GM19240 (cell line): ENCODE results near the gene PCDHA9.
"Not testable (repeated sequence)": the region's sequence is repeated elsewhere in the genome, so short reads cannot be mapped to it uniquely, and the experiment has no call there.

Experiments
- DNase-seq: peaks from one replicate; pipeline ENCODE4 v3.0.0; 2011; ENCODE audit warnings: low spot score; ENCODE audit not compliant: insufficient read length

PCDHA9 gene

DNA sequence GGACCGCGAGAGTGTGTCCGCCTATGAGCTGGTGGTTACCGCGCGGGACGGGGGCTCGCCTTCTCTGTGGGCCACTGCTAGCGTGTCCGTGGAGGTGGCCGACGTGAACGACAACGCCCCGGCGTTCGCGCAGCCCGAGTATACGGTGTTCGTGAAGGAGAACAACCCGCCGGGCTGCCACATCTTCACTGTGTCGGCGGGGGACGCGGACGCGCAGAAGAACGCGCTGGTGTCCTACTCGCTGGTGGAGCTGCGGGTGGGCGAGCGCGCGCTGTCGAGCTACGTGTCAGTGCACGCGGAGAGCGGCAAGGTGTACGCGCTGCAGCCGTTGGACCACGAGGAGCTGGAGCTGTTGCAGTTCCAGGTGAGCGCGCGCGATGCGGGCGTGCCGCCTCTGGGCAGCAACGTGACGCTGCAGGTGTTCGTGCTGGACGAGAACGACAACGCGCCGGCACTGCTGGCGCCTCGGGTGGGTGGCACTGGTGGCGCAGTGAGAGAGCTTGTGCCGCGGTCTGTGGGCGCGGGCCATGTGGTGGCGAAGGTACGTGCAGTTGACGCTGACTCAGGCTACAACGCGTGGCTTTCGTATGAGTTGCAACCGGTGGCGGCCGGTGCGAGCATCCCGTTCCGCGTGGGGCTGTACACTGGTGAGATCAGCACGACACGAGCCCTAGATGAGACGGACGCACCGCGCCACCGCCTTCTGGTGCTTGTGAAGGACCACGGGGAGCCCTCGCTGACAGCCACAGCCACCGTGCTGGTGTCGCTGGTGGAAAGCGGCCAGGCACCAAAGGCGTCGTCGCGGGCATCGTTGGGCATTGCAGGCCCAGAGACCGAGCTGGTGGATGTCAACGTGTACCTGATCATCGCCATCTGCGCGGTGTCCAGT lies 12.3 kb upstream of the PCDHA9 start:
- no peak for DNase-seq

DNA sequence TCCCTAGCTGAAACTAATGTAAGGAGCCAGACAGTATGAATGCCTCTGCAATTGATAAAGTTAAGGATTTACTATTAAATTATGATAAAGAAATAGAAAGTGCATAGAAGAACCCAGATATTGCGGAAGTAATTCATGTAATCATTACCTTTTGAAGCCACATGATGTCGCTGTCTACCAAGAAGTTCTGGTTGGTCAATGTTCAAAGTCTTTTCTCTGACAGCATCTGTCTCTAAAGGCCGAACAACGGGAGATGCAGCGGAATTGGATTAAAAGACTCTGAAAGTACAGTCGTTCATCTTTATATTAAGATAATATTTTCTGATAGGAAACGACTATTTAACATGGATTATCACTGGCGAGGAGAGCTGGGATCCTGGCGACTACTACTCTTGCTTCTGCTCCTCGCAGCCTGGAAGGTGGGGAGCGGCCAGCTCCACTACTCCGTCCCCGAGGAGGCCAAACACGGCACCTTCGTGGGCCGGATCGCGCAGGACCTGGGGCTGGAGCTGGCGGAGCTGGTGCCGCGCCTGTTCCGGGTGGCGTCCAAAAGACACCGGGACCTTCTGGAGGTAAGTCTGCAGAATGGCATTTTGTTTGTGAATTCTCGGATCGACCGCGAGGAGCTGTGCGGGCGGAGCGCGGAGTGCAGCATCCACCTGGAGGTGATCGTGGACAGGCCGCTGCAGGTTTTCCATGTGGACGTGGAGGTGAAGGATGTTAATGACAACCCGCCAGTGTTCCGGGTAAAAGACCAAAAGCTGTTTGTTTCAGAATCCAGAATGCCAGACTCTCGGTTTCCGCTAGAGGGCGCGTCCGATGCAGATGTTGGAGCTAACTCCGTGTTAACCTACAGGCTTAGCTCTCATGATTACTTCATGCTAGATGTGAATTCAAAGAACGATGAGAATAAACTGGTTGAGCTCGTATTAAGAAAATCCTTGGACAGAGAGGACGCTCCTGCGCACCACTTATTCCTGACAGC lies 6.9 kb upstream of the PCDHA9 start, which contains the start of gene PCDHA8:
Gene PCDHA8, plus strand, starts transcription at position 210 of the 985 bp plus-strand sequence. Its CDS starts 135 bp downstream, at position 345.
- no peak for DNase-seq

DNA sequence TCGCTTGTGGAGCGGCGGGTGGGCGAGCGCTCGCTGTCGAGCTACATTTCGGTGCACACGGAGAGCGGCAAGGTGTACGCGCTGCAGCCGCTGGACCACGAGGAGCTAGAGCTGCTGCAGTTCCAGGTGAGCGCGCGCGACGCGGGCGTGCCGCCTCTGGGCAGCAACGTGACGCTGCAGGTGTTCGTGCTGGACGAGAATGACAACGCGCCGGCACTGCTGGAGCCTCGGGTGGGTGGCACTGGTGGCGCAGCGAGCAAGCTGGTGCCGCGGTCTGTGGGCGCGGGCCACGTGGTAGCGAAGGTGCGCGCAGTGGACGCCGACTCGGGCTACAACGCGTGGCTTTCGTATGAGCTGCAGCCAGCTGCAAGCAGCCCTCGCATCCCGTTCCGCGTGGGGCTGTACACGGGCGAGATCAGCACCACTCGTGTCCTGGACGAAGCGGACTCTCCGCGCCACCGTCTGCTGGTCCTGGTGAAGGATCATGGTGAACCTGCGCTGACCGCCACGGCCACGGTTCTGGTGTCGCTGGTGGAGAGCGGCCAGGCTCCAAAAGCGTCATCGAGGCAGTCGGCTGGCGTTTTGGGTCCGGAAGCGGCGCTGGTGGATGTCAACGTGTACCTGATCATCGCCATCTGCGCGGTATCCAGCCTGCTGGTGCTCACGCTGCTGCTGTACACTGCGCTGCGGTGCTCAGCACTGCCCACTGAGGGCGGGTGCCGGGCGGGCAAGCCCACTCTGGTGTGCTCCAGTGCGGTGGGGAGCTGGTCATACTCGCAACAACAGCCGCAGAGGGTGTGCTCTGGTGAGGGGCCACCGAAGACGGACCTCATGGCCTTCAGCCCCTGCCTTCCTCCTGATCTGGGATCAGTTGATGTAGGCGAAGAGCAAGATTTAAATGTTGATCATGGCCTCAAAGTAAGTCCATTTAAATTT lies 5.1 kb upstream of the PCDHA9 start:
- no peak for DNase-seq

DNA sequence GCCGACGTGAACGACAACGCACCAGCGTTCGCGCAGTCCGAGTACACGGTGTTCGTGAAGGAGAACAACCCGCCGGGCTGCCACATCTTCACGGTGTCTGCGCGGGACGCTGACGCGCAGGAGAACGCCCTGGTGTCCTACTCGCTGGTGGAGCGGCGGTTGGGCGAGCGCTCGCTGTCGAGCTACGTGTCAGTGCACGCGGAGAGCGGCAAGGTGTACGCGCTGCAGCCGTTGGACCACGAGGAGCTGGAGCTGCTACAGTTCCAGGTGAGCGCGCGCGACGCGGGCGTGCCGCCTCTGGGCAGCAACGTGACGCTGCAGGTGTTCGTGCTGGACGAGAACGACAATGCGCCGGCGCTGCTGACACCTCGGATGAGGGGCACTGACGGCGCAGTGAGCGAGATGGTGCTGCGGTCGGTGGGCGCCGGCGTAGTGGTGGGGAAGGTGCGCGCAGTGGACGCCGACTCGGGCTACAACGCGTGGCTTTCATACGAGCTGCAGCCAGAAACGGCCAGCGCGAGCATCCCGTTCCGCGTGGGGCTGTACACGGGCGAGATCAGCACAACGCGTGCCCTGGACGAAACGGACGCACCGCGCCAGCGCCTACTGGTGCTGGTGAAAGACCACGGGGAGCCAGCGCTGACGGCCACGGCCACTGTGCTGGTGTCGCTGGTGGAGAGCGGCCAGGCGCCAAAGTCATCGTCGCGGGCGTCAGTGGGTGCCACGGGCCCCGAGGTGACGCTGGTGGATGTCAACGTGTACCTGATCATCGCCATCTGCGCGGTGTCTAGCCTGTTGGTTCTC lies 1.9 kb downstream of the PCDHA9 start:
- DNase-seq = not testable (repeated sequence)

DNA sequence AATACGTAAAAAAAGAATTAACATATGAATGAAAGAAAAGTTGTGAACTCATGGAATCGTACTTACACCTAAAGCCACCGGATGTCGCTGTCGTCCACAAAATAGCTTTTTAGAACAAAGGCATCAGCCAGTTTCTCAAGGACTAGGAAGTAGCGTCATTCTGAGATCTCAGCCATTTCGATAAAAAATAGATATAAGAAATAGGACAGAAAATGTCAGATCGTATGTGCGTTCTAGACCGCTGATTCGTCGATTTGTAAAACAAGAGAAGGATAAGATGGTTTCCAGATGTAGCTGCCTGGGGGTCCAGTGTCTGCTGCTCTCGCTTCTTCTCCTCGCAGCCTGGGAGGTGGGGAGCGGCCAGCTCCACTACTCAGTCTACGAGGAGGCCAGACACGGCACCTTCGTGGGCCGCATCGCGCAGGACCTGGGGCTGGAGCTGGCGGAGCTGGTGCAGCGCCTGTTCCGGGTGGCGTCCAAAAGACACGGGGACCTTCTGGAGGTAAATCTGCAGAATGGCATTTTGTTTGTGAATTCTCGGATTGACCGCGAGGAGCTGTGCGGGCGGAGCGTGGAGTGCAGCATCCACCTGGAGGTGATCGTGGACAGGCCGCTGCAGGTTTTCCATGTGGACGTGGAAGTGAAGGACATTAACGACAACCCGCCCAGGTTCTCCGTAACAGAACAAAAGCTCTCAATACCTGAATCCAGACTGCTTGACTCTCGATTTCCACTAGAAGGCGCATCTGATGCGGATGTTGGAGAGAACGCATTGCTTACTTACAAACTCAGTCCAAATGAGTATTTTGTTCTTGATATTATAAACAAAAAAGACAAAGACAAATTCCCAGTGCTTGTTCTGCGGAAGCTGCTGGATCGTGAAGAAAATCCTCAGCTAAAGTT lies 7.8 kb downstream of the PCDHA9 start, which contains the start of gene PCDHA10:
Gene PCDHA10, plus strand, starts transcription at position 126 of the 903 bp plus-strand sequence. Its CDS starts 152 bp downstream, at position 278.
- DNase-seq = no peak

DNA sequence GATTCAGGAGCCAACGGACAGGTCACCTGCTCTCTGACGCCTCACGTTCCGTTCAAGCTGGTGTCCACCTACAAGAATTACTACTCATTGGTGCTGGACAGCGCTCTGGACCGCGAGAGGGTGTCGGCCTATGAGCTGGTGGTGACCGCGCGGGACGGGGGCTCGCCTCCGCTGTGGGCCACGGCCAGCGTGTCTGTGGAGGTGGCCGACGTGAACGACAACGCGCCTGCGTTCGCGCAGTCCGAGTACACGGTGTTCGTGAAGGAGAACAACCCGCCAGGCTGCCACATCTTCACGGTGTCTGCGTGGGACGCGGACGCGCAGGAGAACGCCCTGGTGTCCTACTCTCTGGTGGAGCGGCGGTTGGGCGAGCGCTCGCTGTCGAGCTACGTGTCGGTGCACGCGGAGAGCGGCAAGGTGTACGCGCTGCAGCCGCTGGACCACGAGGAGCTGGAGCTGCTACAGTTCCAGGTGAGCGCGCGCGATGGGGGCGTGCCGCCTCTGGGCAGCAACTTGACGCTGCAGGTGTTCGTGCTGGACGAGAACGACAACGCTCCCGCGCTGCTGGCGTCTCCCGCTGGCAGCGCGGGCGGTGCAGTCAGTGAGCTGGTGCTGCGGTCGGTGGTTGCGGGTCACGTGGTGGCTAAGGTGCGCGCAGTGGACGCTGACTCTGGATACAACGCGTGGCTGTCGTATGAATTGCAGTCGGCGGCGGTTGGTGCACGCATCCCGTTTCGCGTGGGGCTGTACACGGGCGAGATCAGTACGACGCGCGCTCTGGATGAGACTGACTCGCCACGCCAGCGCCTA lies 9.2 kb downstream of the PCDHA9 start:
- no peak for DNase-seq

DNA sequence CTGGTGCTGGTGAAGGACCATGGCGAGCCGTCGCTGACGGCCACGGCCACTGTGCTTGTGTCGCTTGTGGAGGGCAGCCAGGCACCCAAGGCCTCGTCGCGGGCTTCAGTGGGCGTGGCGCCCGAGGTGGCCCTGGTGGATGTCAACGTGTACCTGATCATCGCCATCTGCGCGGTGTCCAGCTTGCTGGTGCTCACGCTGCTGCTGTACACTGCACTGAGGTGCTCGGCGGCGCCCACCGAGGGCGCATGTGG lies 9.7 kb downstream of the PCDHA9 start:
- DNase-seq = no peak

DNA sequence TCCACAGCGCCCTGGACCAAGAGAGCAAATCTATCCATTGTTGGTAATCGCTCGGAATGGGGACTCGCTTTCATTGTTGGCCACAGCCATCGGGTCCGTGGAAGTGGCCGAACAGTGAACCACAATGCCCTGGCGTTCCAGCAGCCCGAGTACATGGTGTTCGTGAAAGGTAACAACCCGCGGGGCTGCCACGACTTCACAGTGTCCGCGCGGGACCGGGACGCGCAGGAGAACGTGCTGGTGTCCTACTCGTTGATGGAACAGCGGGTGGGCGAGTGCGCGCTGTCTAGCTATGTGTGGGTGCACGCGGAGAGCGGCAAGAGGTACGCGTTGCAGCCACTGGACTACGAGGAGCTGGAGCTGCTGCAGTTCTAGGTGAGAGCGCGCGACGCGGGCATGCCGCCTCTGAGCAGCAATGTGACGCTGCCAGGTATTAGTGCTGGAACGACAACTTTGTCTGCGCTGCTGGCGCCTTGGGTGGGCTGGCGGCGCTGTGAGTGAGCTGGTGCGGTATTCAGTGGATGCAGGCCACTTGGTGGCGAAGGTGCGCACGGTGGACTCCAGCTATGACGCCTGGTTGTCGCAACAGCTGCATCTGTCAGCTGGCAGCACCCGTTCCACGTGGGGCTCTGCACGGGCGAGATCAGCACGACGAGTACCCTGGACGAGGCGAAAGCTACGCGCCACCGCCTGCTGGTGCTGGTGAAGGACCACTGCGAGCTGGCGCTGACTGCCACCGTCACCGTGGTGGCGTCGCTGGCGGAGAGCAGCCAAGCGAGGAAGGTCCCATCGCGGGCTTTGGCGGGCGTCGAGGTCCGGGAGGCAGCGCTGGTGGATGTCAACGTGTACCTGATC lies 14.5 kb downstream of the PCDHA9 start:
- no peak for DNase-seq

DNA sequence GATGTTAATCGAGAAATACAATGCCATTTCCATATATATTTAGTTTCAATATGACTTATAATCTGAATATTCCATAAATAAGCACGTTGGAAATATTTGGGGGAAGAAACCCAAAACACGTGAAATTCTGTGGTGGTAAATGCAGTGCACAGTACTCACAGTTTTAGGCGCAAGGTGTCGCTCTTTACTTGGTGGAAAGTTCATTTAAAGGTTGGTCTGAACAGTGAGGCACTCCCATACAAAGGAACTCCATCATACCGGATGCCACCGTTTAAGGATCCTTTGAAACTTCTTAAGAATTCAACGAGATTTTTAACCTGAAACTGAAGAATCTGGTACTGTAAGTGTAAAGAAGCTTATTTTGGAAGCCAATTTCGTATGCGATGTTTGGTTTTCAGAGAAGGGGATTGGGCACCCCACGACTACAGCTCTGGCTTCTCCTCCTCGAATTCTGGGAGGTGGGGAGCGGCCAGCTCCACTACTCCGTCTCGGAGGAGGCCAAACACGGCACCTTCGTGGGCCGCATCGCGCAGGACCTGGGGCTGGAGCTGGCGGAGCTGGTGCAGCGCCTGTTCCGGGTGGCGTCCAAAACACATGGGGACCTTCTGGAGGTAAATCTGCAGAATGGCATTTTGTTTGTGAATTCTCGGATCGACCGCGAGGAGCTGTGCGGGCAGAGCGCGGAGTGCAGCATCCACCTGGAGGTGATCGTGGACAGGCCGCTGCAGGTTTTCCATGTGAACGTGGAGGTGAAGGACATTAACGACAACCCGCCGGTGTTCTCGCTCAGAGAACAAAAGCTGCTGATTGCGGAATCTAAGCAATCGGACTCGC lies 20.8 kb downstream of the PCDHA9 start, which contains the start of gene PCDHA11:
Gene PCDHA11, plus strand, starts transcription at position 237 of the 834 bp plus-strand sequence. Its CDS starts 147 bp downstream, at position 384.
- no peak for DNase-seq

DNA sequence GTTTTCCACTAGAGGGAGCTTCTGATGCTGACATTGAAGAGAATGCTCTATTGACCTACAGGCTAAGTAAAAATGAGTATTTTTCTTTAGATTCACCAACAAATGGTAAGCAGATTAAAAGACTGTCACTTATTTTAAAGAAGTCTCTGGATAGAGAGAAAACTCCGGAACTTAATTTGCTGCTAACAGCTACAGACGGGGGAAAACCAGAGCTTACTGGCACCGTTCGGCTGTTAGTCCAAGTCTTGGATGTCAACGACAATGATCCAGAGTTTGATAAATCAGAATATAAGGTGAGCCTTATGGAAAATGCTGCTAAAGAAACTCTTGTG lies 21.3 kb downstream of the PCDHA9 start:
- DNase-seq = no peak

DNA sequence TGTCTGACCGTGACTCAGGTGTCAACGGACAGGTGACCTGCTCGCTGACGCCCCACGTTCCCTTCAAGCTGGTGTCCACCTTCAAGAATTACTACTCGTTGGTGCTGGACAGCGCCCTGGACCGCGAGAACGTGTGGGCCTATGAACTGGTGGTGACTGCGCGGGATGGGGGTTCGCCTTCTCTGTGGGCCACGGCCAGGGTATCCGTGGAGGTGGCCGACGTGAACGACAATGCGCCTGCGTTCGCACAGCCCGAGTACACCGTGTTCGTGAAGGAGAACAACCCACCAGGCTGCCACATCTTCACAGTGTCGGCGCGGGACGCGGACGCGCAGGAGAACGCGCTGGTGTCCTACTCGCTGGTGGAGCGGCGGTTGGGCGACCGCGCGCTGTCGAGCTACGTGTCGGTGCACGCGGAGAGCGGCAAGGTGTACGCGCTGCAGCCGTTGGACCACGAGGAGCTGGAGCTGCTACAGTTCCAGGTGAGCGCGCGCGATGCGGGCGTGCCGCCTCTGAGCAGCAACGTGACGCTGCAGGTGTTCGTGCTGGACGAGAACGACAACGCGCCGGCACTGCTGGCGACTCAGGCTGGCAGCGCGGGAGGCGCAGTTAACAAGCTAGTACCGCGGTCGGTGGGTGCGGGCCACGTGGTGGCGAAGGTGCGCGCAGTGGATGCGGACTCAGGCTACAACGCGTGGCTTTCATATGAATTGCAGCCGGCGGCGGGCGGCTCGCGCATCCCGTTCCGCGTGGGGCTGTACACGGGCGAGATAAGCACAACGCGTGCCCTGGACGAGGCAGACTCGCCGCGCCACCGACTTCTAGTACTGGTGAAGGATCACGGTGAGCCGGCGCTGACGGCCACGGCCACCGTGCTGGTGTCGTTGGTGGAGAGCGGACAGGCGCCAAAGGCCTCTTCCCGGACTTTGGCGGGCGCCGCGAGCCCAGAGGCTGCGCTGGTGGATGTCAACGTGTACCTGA lies 22.3 kb downstream of the PCDHA9 start:
- no peak for DNase-seq

DNA sequence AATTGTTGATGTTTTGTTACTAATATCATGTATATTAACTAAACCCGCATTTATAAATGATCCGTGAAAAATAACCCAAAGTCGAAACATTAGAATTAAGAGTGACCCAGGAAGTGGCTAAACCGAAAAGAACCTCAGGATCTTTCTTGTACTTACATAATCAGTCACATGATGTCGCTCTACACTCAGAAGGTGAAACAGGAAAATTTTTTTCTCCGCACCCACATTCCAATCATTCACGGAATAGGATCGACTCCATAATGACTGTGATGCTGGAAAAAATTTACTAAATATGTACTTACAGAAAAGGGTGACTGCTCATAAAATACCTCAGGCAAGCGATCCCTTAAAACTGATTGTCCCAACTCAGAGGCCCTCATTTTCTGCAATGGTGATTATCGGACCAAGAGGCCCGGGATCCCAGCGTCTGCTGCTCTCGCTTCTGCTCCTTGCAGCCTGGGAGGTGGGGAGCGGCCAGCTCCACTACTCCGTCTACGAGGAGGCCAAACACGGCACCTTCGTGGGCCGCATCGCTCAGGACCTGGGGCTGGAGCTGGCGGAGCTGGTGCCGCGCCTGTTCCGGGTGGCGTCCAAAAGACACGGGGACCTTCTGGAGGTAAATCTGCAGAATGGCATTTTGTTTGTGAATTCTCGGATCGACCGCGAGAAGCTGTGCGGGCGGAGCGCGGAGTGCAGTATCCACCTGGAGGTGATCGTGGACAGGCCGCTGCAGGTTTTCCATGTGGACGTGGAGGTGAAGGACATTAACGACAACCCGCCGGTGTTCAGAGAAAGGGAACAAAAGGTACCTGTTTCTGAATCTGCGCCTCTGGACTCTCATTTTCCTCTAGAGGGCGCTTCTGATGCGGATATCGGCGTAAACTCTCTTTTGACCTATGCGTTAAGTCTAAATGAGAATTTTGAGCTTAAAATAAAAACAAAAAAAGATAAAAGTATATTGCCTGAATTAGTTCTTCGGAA lies 27.2 kb downstream of the PCDHA9 start, which contains the start of gene PCDHA12:
Gene PCDHA12, plus strand, starts transcription at position 224 of the 981 bp plus-strand sequence. Its CDS starts 165 bp downstream, at position 389.
- DNase-seq = no peak

DNA sequence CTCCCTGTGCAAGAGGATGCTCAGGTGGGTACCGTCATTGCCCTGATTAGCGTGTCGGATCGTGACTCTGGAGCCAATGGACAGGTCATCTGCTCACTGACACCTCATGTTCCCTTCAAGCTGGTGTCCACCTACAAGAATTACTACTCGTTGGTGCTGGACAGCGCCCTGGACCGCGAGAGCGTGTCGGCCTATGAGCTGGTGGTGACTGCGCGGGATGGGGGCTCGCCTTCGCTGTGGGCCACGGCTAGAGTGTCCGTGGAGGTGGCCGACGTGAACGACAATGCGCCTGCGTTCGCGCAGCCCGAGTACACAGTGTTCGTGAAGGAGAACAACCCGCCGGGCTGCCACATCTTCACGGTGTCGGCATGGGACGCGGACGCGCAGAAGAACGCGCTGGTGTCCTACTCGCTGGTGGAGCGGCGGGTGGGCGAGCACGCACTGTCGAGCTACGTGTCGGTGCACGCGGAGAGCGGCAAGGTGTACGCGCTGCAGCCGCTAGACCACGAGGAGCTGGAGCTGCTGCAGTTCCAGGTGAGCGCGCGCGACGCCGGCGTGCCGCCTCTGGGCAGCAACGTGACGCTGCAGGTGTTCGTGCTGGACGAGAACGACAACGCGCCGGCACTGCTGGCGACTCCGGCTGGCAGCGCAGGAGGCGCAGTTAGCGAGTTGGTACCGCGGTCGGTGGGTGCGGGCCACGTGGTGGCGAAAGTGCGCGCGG lies 28.5 kb downstream of the PCDHA9 start:
- not testable (repeated sequence) for DNase-seq
